Stomach (tissue), 9 donors: ENCODE measurements around the gene PEX26. TPM values are rescaled to one million over a fixed set of nuclear protein-coding genes. Genes with fewer than 3 reads are reported as not detected.

Experiments
- DNase-seq, 2 donors: peaks; one replicate each; pipeline versions ENCODE4 v3.0.0 to v3.0.0-alpha.2; 2013 to 2019
- H3K27ac ChIP-seq, 5 donors: fragments of 200-600 bp in 4 of 5; sonication (generic) in 4 of 5; one replicate each; pipeline ENCODE4 v1.5.1; 2013 to 2019; ENCODE audit warnings: mild to moderate bottlenecking in 1 of 5, moderate library complexity in 1 of 5
- H3K27me3 ChIP-seq, 3 donors: fragments of 200-600 bp; sonication (generic); one replicate each; pipeline ENCODE4 v1.5.1; 2017 to 2019; ENCODE audit warnings: mixed run types in 1 of 3
- H3K36me3 ChIP-seq, 4 donors: fragments of 200-600 bp; sonication (generic); 1 replicate in 3 of 4; 2 replicates in 1 of 4; pipeline ENCODE4 v1.5.1; 2016 to 2019
- H3K4me1 ChIP-seq, 4 donors: fragments of 200-600 bp; sonication (generic); one replicate each; pipeline ENCODE4 v1.5.1; 2016 to 2019
- H3K4me3 ChIP-seq, 4 donors: fragments of 200-600 bp; sonication (generic) in 3 of 4; one replicate each; pipeline ENCODE4 v1.5.1; 2016 to 2019; ENCODE audit warnings: mild to moderate bottlenecking in 1 of 4
- H3K9me3 ChIP-seq, 4 donors: fragments of 200-600 bp; sonication (generic); one replicate each; pipeline ENCODE4 v1.5.1; 2016 to 2019
- CTCF ChIP-seq, 7 experiments: fragments of 450-650 bp in 4 of 7; fragments of 200-600 bp in 3 of 7; sonication (generic) in 3 of 7; IDR thresholded peaks; one replicate each; pipeline ENCODE4 v1.5.1; 2016 to 2019; ENCODE audit warnings: antibody characterized with exemption in 7 of 7, control low read depth in 2 of 7, mild to moderate bottlenecking in 1 of 7
- EP300 ChIP-seq: sonication (generic); formaldehyde crosslinking; IDR thresholded peaks from one replicate; pipeline ENCODE4 v1.6.1; 2017; ENCODE audit warnings: antibody characterized with exemption
- POLR2A ChIP-seq, 4 donors: fragments of 450-650 bp; IDR thresholded peaks; one replicate each; pipeline ENCODE4 v1.6.1; 2016; ENCODE audit warnings: antibody characterized with exemption in 4 of 4, control low read depth in 2 of 4, mild to moderate bottlenecking in 1 of 4, moderate library complexity in 1 of 4
- POLR2AphosphoS5 ChIP-seq, 3 donors: sonication (generic); formaldehyde crosslinking; IDR thresholded peaks; one replicate each; pipeline ENCODE4 v1.6.1; 2016; ENCODE audit warnings: antibody characterized with exemption in 3 of 3
- WGBS, 5 donors: extraction: QIAGEN DNeasy Blood & Tissue Kit in 3 of 5; methylation state at CpG; one replicate each; pipeline versions ENCODE4 v1.1.5 to v1.1.7; 2013 to 2018; 5-methylcytosine and 5-hydroxymethylcytosine counted together
- intact Hi-C: fragments of 100-400 bp; cut with DNase I; formaldehyde crosslinking; loops from one replicate; pipeline ENCODE4 v1.15.1; 2023; ENCODE audit warnings: low total_unique reads
- polyA plus RNA-seq, 3 donors: library from polyadenylated mRNA; stranded (reverse); fragments of 200-250 nt; gene quantifications; one replicate each; pipeline ENCODE4 v1.2.3, GENCODE V29; 2013
- total RNA-seq, 5 donors: library from RNA; depleted of rRNA; stranded (reverse); fragments of >200 nt; gene quantifications; one replicate each; pipeline versions ENCODE4 v1.1.0 to v1.2.3, GENCODE V29; 2014 to 2016
- donor health status: healthy with polysubstance abuse.
- donor health status: Bipolar disorder and iron deficiency.
- donor health status: healthy.

PEX26 gene
- total and polyA plus RNA-seq, 8 donors, result 6.7 to 564 (median 16.5) TPM

- intact Hi-C loops, result no loop called here
- Histone ChIP-seq H3K9me3 (no peaks in the 10 kb centered on the region), H3K36me3 (no peaks in the 10 kb centered on the region), H3K27me3 (no peaks in the 10 kb centered on the region), H3K4me1 (peaks cover 19 to 34% (median 26%) of the 10 kb centered on the region in 4 donors), H3K4me3 (no peak overlapping the region), H3K27ac (peak overlapping the region; percentile 67 to 88 (median 82))
- DNase-seq, result peak in 1 of 2 donors; percentile 71
- TF ChIP-seq CTCF (IDR thresholded peaks at IDR 0.05) (no peak), POLR2AphosphoS5 (IDR thresholded peaks at IDR 0.05) (peak in 1 of 3 donors; percentile 6), EP300 (no peak), POLR2A (IDR thresholded peaks at IDR 0.05) (no peak)
- 40 to 66% (median 58%) methylated on average over 3 to 4 of the region's 4 CpGs for WGBS, 5 donors
Observed at GRCh38 chr22:18056161-18056666, 21.6 kb upstream of the PEX26 start.

- 72 to 86% (median 75%) methylated on average over 10 of the region's 10 CpGs for WGBS, 5 donors
- intact Hi-C loops, result no loop called here
- Histone ChIP-seq H3K9me3 (no peaks in the 10 kb centered on the region), H3K4me1 (peaks cover 19 to 38% (median 30%) of the 10 kb centered on the region in 4 donors), H3K27me3 (no peaks in the 10 kb centered on the region), H3K27ac (peak overlapping the region; percentile 72 to 88 (median 82)), H3K36me3 (no peaks in the 10 kb centered on the region), H3K4me3 (no peak overlapping the region)
- no peak for DNase-seq
- TF ChIP-seq POLR2A (IDR thresholded peaks at IDR 0.05) (no peak), CTCF (IDR thresholded peaks at IDR 0.05) (no peak), EP300 (no peak), POLR2AphosphoS5 (IDR thresholded peaks at IDR 0.05) (no peak)
Observed at GRCh38 chr22:18056807-18057474, 20.8 kb upstream of the PEX26 start.

- Histone ChIP-seq H3K4me3 (no peak overlapping the region), H3K36me3 (no peaks in the 10 kb centered on the region), H3K9me3 (no peaks in the 10 kb centered on the region), H3K4me1 (peaks cover 19 to 42% (median 32%) of the 10 kb centered on the region in 4 donors), H3K27ac (peak overlapping the region in 4 of 5 donors; percentile 72 to 88 (median 82)), H3K27me3 (no peaks in the 10 kb centered on the region)
- 55 to 61% (median 59%) methylated on average over 4 of the region's 4 CpGs for WGBS, 5 donors
- intact Hi-C loops, result no loop called here
- peak; percentile 60 to 84 for DNase-seq
- TF ChIP-seq POLR2AphosphoS5 (IDR thresholded peaks at IDR 0.05), result peak; percentile 47 to 95 (median 70)
- TF ChIP-seq EP300, result peak; percentile 67
- peak in 1 of 4 donors; percentile 22 for TF ChIP-seq POLR2A (IDR thresholded peaks at IDR 0.05)
- TF ChIP-seq CTCF (IDR thresholded peaks at IDR 0.05), result no peak
Observed at GRCh38 chr22:18057568-18058209, 20.1 kb upstream of the PEX26 start.

GRCh38 chr22:18058371-18059093 is 19.3 kb upstream of the PEX26 start:
- no peaks in the 10 kb centered on the region for H3K9me3 ChIP-seq
- H3K4me3 ChIP-seq, result no peak overlapping the region
- no peaks in the 10 kb centered on the region for H3K36me3 ChIP-seq
- no peak for DNase-seq
- H3K4me1 ChIP-seq, result peaks cover 19 to 45% (median 34%) of the 10 kb centered on the region in 4 donors
- H3K27me3 ChIP-seq, result no peaks in the 10 kb centered on the region
- WGBS, 5 donors, result 93 to 96% (median 95%) methylated on average over 7 of the region's 7 CpGs
- TF ChIP-seq EP300, result no peak
- no peak for TF ChIP-seq POLR2AphosphoS5 (IDR thresholded peaks at IDR 0.05)
- TF ChIP-seq CTCF (IDR thresholded peaks at IDR 0.05), result no peak
- no peak for TF ChIP-seq POLR2A (IDR thresholded peaks at IDR 0.05)
- intact Hi-C loops, result no loop called here
- H3K27ac ChIP-seq, result peak overlapping the region in 4 of 5 donors; percentile 72 to 88 (median 82)
